ENCODE data around the gene IL7R. TPM values are rescaled to one million over a fixed set of nuclear protein-coding genes. Genes with fewer than 3 reads are reported as not detected.

IL7R gene
- total RNA-seq, 4 donors from 2014 or later = 1.3 to 5.4 (median 3.8) TPM

DNA sequence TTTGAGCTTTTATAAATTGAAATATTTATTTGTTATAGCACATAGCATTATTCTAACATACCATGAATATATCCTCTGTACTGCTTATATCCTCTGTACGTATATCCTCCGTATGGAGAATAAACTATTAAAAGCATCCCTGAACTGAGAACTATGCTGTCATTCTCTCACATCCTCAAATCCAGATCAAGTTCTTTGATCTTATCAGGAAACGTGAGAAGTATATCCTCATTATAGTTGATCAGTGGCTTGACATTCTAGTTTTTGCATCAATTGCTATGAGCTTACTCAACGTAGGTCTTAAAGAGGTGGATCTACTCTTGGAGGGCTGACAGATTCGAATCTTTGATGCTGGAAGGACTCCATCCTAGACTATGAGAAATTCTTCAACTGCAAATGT is 37.4 kb downstream of the IL7R start:
- TF ChIP-seq POLR2A (IDR thresholded peaks at IDR 0.05) = no peak
- H3K36me3 ChIP-seq = no peaks in the 10 kb centered on the region
- no peaks in the 10 kb centered on the region for H3K9me3 ChIP-seq
- H3K27me3 ChIP-seq = no peaks in the 10 kb centered on the region
- intact Hi-C loops (cut with DNase I; ENCODE audit: low total_unique reads) = no loop called here
- H3K27ac ChIP-seq = no peak overlapping the region
- H3K4me1 ChIP-seq = no peaks in the 10 kb centered on the region
- DNase-seq = no peak
- H3K4me3 ChIP-seq = no peak overlapping the region

DNA sequence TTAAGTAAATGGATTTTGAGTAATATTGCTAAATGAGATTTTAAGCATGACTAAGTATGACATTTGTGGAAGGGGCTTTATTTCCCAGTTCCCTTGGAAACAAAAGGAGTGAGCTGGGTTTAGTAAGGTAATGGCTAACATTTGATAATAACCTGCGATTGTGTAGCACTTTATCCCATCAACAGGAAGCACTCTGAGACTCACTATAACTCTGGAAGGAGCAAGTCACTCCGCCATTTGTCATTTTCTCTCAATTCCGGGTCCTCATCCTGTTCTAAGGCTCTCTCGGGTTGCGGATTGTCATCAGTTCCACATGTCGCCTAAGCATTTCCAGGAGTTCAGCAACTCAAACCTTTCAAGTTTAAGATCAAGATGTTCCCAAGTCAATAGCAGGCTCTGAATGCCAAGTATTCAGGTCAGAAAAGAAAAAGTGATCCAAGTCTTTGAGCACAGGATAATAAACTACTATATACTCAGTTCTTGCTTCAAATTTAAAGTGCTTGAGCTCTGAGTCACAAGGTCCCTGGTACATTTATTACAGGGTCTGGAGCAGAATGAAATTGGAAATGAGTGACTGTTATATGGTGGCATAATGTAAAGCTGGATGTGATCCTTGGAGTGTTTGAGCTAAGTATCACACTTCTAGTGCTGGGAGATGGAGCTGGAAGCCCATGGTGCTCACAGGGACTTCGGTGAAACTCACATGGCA is 42.4 kb downstream of the IL7R start:
- no peak for DNase-seq
- no peak for TF ChIP-seq POLR2A (IDR thresholded peaks at IDR 0.05)
- TF ChIP-seq, protein P1, sequence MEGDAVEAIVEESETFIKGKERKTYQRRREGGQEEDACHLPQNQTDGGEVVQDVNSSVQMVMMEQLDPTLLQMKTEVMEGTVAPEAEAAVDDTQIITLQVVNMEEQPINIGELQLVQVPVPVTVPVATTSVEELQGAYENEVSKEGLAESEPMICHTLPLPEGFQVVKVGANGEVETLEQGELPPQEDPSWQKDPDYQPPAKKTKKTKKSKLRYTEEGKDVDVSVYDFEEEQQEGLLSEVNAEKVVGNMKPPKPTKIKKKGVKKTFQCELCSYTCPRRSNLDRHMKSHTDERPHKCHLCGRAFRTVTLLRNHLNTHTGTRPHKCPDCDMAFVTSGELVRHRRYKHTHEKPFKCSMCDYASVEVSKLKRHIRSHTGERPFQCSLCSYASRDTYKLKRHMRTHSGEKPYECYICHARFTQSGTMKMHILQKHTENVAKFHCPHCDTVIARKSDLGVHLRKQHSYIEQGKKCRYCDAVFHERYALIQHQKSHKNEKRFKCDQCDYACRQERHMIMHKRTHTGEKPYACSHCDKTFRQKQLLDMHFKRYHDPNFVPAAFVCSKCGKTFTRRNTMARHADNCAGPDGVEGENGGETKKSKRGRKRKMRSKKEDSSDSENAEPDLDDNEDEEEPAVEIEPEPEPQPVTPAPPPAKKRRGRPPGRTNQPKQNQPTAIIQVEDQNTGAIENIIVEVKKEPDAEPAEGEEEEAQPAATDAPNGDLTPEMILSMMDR (IDR thresholded peaks at IDR 0.05) = no peak
- H3K9me3 ChIP-seq = no peaks in the 10 kb centered on the region
- intact Hi-C loops (cut with DNase I; ENCODE audit: low total_unique reads) = no loop called here
- H3K4me3 ChIP-seq = no peak overlapping the region
- no peaks in the 10 kb centered on the region for H3K27me3 ChIP-seq
- no peak overlapping the region for H3K27ac ChIP-seq
- no peaks in the 10 kb centered on the region for H3K4me1 ChIP-seq
- no peaks in the 10 kb centered on the region for H3K36me3 ChIP-seq

DNA sequence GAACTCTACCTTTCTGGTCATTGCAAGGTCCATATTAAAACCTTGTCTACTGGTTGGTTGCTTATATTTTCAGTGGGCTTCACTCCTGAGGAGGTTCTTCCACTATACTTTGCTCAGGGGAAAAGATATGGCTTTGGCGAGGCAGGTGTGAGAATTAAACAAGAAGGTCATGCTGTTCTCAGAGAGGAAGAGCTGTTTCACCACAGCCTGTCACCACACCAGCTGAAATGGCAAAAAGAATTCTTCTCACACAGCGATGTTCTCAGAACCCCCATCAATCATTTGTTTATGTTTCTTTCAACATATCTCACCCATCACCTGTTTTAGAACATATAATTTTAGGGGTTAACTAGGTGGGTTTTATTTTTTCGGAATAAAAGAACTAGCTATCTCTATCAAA is 43.1 kb downstream of the IL7R start:
- TF ChIP-seq, protein P1 (IDR thresholded peaks at IDR 0.05) = no peak
- TF ChIP-seq POLR2A (IDR thresholded peaks at IDR 0.05) = no peak
- no peak for DNase-seq
- intact Hi-C loops (cut with DNase I; ENCODE audit: low total_unique reads) = no loop called here
- H3K4me3 ChIP-seq = no peak overlapping the region
- H3K27me3 ChIP-seq = no peaks in the 10 kb centered on the region
- no peaks in the 10 kb centered on the region for H3K4me1 ChIP-seq
- no peaks in the 10 kb centered on the region for H3K9me3 ChIP-seq
- H3K36me3 ChIP-seq = no peaks in the 10 kb centered on the region
- H3K27ac ChIP-seq = no peak overlapping the region

DNA sequence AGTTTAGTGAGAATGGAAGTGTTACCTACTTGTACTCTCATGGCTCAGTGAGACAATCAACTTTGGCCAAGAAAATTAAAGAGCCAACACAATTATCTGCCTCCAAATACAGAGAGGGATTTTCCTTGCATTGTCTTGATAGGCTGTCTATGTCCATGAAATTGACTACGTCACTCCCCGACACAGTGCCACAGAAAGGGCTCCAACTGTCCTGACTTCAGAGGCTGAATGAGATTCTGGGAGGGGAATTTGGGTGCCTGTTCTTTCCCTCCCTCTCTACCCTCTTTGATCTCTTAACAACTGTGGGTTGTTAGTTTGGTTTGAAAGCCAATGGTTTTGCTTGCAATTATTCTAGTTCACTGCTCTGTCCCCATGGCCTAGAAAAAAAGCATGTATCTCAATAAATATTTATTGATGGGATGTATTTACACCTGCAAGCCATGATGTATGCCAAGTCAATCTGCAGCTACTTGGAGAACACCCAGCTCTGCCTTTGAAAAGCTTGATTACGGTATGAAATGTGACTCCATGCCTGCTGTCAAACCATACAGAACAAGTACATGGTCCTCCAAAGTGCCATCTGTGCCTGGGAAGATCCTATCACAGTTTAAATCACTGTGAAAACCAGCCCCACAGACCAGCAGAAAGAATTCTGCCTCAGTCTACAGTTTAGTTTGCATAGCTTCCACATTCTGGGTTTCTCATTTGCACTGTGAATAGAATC is 44.4 kb downstream of the IL7R start:
- Histone ChIP-seq H3K36me3 (no peaks in the 10 kb centered on the region), H3K27me3 (no peaks in the 10 kb centered on the region), H3K4me3 (no peak overlapping the region), H3K27ac (no peak overlapping the region), H3K9me3 (no peaks in the 10 kb centered on the region), H3K4me1 (no peaks in the 10 kb centered on the region)
- DNase-seq = no peak
- no peak for TF ChIP-seq POLR2A (IDR thresholded peaks at IDR 0.05)
- TF ChIP-seq, protein P1 (IDR thresholded peaks at IDR 0.05) = no peak
- intact Hi-C loops (cut with DNase I; ENCODE audit: low total_unique reads) = no loop called here

DNA sequence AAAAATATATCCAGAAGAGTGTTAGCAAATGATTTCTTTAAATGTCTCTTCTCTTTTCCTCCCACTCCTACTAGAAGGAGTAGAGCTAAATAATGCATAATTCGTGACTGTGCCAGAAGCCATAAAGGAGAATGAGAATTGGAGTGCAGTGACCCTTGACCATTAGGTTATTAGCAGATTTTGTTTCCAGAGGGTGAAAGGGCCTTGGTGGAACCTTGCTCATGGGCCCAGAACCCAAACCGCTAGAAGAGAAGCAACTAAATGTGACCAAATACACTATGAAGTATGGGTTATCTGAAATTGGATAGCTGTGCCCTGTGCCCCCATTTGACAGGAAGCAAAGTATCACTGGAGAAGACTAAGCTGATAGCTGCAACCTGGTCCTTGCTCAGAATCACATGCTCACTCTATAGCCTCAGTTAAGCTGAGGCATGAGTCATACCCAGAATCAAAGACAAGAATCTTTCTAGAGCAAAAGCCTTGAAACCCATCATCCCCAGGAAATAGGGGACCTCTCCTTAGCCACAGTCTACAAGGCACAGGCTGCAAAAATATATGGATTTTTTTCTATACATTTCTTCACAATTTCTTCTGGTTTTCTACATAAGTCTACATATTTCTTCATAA is 45.5 kb downstream of the IL7R start:
- no peaks in the 10 kb centered on the region for H3K36me3 ChIP-seq
- H3K27ac ChIP-seq = no peak overlapping the region
- H3K4me3 ChIP-seq = no peak overlapping the region
- H3K27me3 ChIP-seq = no peaks in the 10 kb centered on the region
- intact Hi-C loops (cut with DNase I; ENCODE audit: low total_unique reads) = no loop called here
- no peaks in the 10 kb centered on the region for H3K4me1 ChIP-seq
- no peak for DNase-seq
- no peaks in the 10 kb centered on the region for H3K9me3 ChIP-seq
- TF ChIP-seq, protein P1 (IDR thresholded peaks at IDR 0.05) = no peak
- TF ChIP-seq POLR2A (IDR thresholded peaks at IDR 0.05) = no peak
